GM12878 (cell line): ENCODE measurements around the gene LAYN. TPM values are rescaled to one million over a fixed set of nuclear protein-coding genes. Genes with fewer than 3 reads are reported as not detected.

Experiments
- ATAC-seq: fragments of 200-7000 bp; cut with Tn5 transposase; 3 replicates; pipeline ENCODE4 v1.9.1; 2020; ENCODE audit warnings: mild to moderate bottlenecking, moderate library complexity
- BruUV-seq: library from RNA; stranded (reverse); fragments of 400-500 nt; replicated peaks from 2 replicates; lab custom pipeline; 2021; lab: Mats Ljungman, UMichigan
- CTCF ChIA-PET: fragments of 300-600 bp; sonication (Branson Sonifier 250); formaldehyde crosslinking; extraction: SDS; loops from one replicate; lab custom pipeline; 2021; ENCODE audit warnings: inconsistent platforms; lab: Yijun Ruan, JAX
- POLR2A ChIA-PET: fragments of 350-600 bp; formaldehyde crosslinking; extraction: SDS; loops from one replicate; lab custom pipeline; 2021; ENCODE audit warnings: inconsistent platforms; lab: Charles Lee
- RAD21 ChIA-PET: fragments of 300-600 bp; sonication (Branson Sonifier 250); formaldehyde crosslinking; loops from one replicate; lab custom pipeline; 2023; ENCODE audit warnings: antibody characterized with exemption; ENCODE audit not compliant: unreplicated experiment; lab: Charles Lee
- SMC1A ChIA-PET: fragments of 300-600 bp; sonication (Branson Sonifier 250); formaldehyde crosslinking; loops from one replicate; lab custom pipeline; 2023; ENCODE audit not compliant: unreplicated experiment, uncharacterized antibody; lab: Charles Lee
- DNase-seq: peaks from one replicate; pipeline ENCODE4 v3.0.0-alpha.2; 2011; ENCODE audit warnings: low read depth, low spot score
- FAIRE-seq: peaks from 3 replicates; lab custom pipeline; 2011; peaks lifted over from hg19 to GRCh38; lab: Jason Lieb, UNC
- H2AFZ ChIP-seq: 2 replicates; pipeline ENCODE4 v1.6.0; 2011; ENCODE audit warnings: low read depth, low read length, control low read depth; ENCODE audit not compliant: control insufficient read depth
- H3K27ac ChIP-seq: 2 replicates; pipeline ENCODE4 v1.5.1; 2011; ENCODE audit warnings: control low read depth; ENCODE audit not compliant: control insufficient read depth, insufficient read depth
- H3K27me3 ChIP-seq, 2 experiments: replicated peaks in 1 of 2; 2 replicates each; pipeline versions ENCODE4 v1.6.0 to v1.6.1; 2011; ENCODE audit warnings: low read length in 1 of 2; ENCODE audit not compliant: control insufficient read depth in 2 of 2, insufficient read depth in 2 of 2
- H3K36me3 ChIP-seq, 2 experiments: 2 replicates each; pipeline ENCODE4 v1.5.1; 2011; ENCODE audit warnings: low read length in 1 of 2; ENCODE audit not compliant: control insufficient read depth in 2 of 2, insufficient read depth in 2 of 2
- H3K4me1 ChIP-seq: 2 replicates; pipeline ENCODE4 v1.6.1; 2011; ENCODE audit warnings: mild to moderate bottlenecking, low read length, moderate library complexity, mixed read lengths; ENCODE audit not compliant: control insufficient read depth, insufficient read depth
- H3K4me2 ChIP-seq: 2 replicates; pipeline ENCODE4 v1.6.0; 2011; ENCODE audit warnings: control low read depth; ENCODE audit not compliant: control insufficient read depth, insufficient read depth
- H3K4me3 ChIP-seq: fragments of 200-600 bp; sonication (generic); 2 replicates; pipeline ENCODE4 v1.5.1; 2016
- H3K79me2 ChIP-seq: 2 replicates; pipeline ENCODE4 v1.6.0; 2011; ENCODE audit warnings: low read length; ENCODE audit not compliant: control insufficient read depth, insufficient read depth
- H3K9ac ChIP-seq: 2 replicates; pipeline ENCODE4 v1.8.0; 2011; ENCODE audit warnings: low read length, control low read depth, mixed read lengths; ENCODE audit not compliant: control insufficient read depth, insufficient read depth
- H3K9me3 ChIP-seq: replicated peaks from 3 replicates; pipeline ENCODE4 v1.5.1; 2011; ENCODE audit warnings: mild to moderate bottlenecking, low read length; ENCODE audit not compliant: control insufficient read depth, insufficient read depth
- H4K20me1 ChIP-seq: 2 replicates; pipeline ENCODE4 v1.6.0; 2011; ENCODE audit not compliant: control insufficient read depth, insufficient read depth
- ASH2L ChIP-seq: fragments of 300-600, 200-600 bp; sonication (generic); IDR thresholded peaks from 2 replicates; pipeline ENCODE4 v1.6.1; 2017; ENCODE audit warnings: low read depth, mild to moderate bottlenecking, borderline replicate concordance
- CHD4 ChIP-seq: fragments of 200-600 bp; sonication (generic); IDR thresholded peaks from 2 replicates; pipeline ENCODE4 v1.6.1; 2016; ENCODE audit warnings: mild to moderate bottlenecking
- EED ChIP-seq: sonication (generic); IDR thresholded peaks from 2 replicates; pipeline ENCODE4 v1.6.1; 2016; ENCODE audit warnings: antibody characterized with exemption, low read depth
- FOXK2 ChIP-seq: fragments of 450-650 bp; IDR thresholded peaks from 2 replicates; pipeline ENCODE4 v1.6.1; 2017; ENCODE audit warnings: mild to moderate bottlenecking, moderate library complexity
- HDGF ChIP-seq: fragments of 450-650 bp; IDR thresholded peaks from 2 replicates; pipeline ENCODE4 v1.6.1; 2016; ENCODE audit warnings: antibody characterized with exemption
- LARP7 ChIP-seq: fragments of 450-650 bp; IDR thresholded peaks from 2 replicates; pipeline ENCODE4 v1.6.1; 2017; ENCODE audit warnings: mild to moderate bottlenecking
- SIN3A ChIP-seq: IDR thresholded peaks from 2 replicates; pipeline ENCODE4 v1.6.1; 2012; ENCODE audit warnings: low read depth, low read length, improper control_type of control experiment
- whole genome bisulfite sequencing: methylation state at CpG from one replicate; pipeline ENCODE4 v1.1.6; 2016; ENCODE audit warnings: low lambda C conversion rate; ENCODE audit not compliant: insufficient replicate concordance, insufficient coverage; ENCODE audit errors: missing lambda C conversion rate; 5-methylcytosine and 5-hydroxymethylcytosine counted together
- in situ Hi-C: fragments of 300-500 bp; cut with MboI; formaldehyde crosslinking; loops from 9 replicates; pipeline ENCODE4 v1.14.3; 2018; ENCODE audit warnings: mixed read lengths
- intact Hi-C: fragments of 100-400 bp; cut with micrococcal nuclease; formaldehyde crosslinking; loops from one replicate; pipeline ENCODE4 v1.14.2; 2022; ENCODE audit not compliant: unreplicated experiment
- polyA plus RNA-seq, 11 experiments: library from polyadenylated mRNA; depleted of rRNA in 4 of 11; unstranded in 6 of 11; stranded (reverse) in 5 of 11; fragments of >200 nt; fragmentation: Nextera tagmentation in 4 of 11; fragmentation: Illumina TruSeq in 1 of 11; extraction: Ambion mirVana in 4 of 11; extraction: Trizol in 1 of 11; gene quantifications; 1 replicate in 1 of 11; 2 replicates in 10 of 11; pipeline versions ENCODE4 v1.2.1 to v1.2.3, GENCODE V29; 2011 to 2016; ENCODE audit warnings: inconsistent platforms in 2 of 11, missing spikeins in 2 of 11, low read depth in 1 of 11
- total RNA-seq, 4 experiments: library from RNA; depleted of rRNA in 3 of 4; stranded (reverse); fragments of >200 nt in 3 of 4; fragmentation: Illumina TruSeq in 1 of 4; extraction: Trizol in 1 of 4; gene quantifications; 2 replicates each; pipeline versions ENCODE4 v1.2.1 to v1.2.3, GENCODE V29; 2013 to 2021
- TF ChIP-seq, protein P1 (sequence below): fragments of 450-650 bp; conservative IDR thresholded peaks from 2 replicates; pipeline ENCODE4 v1.6.1; 2017; ENCODE audit warnings: mild to moderate bottlenecking, moderate library complexity
- TF ChIP-seq, protein P2 (sequence below): fragments of 450-650 bp; IDR thresholded peaks from 2 replicates; pipeline ENCODE4 v1.6.1; 2017; ENCODE audit warnings: low read depth, mild to moderate bottlenecking, moderate library complexity

The LAYN gene
- total and polyA plus RNA-seq, 10 of the 15 experiments (the other 5 are each of a cell fraction or from before 2014, with no cell fraction given), result 0.06 to 0.14 (median 0.10) TPM; not detected in 7

DNA sequence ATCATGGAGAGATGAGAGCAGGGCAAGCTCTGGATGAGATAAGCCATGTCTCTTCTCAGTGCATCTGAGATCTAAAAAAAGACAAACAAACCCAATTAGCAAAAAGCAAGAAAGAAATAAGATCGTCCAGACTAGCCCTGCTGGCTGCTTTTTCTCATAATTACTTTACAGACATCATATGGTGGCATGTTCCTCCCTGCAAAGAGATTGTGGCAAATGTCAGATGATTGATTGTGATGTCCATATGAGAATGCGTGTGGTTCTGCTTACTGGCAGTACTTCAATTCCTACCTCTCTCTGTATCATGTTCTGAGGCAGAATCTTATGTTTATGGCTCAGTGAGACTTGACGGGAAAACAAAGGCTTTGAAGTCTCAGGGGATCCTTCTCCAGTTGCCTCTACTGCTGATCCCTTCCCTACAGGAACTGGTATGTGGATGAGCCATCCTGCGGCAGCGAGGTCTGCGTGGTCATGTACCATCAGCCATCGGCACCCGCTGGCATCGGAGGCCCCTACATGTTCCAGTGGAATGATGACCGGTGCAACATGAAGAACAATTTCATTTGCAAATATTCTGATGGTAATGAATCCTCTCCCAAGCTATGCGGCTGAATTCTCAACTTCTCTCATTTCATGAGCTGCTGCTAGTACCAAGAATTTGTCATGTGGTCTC is 8.8 kb downstream of the LAYN start:
- H3K36me3 ChIP-seq, result no peaks in the 10 kb centered on the region
- H3K4me2 ChIP-seq, result no peak overlapping the region
- 55% methylated on average over 11 of the region's 11 CpGs for WGBS
- H3K27ac ChIP-seq, result no peak overlapping the region
- ATAC-seq (no peak), DNase-seq (no peak), FAIRE-seq (no peak)
- CTCF ChIA-PET, result no interaction called here
- H4K20me1 ChIP-seq, result no peaks in the 10 kb centered on the region; the same call in 1 of the 2 replicates
- H3K27me3 ChIP-seq, result peaks cover 0 to 5% of the 10 kb centered on the region in 2 experiments; a peak in 3 of 4 replicates
- POLR2A ChIA-PET, result no interaction called here
- H3K9ac ChIP-seq, result no peak overlapping the region
- H3K4me3 ChIP-seq, result no peak overlapping the region
- RAD21 ChIA-PET, result no interaction called here
- no peaks in the 10 kb centered on the region for H3K9me3 ChIP-seq
- TF ChIP-seq FOXK2 (no peak), EED (no peak), SIN3A (no peak), LARP7 (no peak), CHD4 (no peak), ASH2L (no peak), HDGF (no peak)
- TF ChIP-seq, protein P1, sequence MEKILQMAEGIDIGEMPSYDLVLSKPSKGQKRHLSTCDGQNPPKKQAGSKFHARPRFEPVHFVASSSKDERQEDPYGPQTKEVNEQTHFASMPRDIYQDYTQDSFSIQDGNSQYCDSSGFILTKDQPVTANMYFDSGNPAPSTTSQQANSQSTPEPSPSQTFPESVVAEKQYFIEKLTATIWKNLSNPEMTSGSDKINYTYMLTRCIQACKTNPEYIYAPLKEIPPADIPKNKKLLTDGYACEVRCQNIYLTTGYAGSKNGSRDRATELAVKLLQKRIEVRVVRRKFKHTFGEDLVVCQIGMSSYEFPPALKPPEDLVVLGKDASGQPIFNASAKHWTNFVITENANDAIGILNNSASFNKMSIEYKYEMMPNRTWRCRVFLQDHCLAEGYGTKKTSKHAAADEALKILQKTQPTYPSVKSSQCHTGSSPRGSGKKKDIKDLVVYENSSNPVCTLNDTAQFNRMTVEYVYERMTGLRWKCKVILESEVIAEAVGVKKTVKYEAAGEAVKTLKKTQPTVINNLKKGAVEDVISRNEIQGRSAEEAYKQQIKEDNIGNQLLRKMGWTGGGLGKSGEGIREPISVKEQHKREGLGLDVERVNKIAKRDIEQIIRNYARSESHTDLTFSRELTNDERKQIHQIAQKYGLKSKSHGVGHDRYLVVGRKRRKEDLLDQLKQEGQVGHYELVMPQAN, result no peak
- TF ChIP-seq, protein P2, sequence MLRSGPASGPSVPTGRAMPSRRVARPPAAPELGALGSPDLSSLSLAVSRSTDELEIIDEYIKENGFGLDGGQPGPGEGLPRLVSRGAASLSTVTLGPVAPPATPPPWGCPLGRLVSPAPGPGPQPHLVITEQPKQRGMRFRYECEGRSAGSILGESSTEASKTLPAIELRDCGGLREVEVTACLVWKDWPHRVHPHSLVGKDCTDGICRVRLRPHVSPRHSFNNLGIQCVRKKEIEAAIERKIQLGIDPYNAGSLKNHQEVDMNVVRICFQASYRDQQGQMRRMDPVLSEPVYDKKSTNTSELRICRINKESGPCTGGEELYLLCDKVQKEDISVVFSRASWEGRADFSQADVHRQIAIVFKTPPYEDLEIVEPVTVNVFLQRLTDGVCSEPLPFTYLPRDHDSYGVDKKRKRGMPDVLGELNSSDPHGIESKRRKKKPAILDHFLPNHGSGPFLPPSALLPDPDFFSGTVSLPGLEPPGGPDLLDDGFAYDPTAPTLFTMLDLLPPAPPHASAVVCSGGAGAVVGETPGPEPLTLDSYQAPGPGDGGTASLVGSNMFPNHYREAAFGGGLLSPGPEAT, result no peak
- TF ChIP-seq, all 136 proteins: peak for 0
- intact Hi-C loops, result no loop called here
- in situ Hi-C loops, result no loop called here
- Histone ChIP-seq H3K4me1 (no peaks in the 10 kb centered on the region), H2AFZ (no peak overlapping the region), H3K79me2 (no peaks in the 10 kb centered on the region)
- SMC1A ChIA-PET, result no interaction called here
- no TSS peak for BruUV-seq
